Peyer's patch (tissue), 4 donors: ENCODE measurements around the gene DAB1.

Source experiments
- CTCF ChIP-seq, 6 experiments: fragments of 450-650 bp in 4 of 6; fragments of 200-600 bp in 2 of 6; sonication (generic) in 1 of 6; IDR thresholded peaks; one replicate each; pipeline ENCODE4 v1.5.1; 2017 to 2019; ENCODE audit warnings: antibody characterized with exemption in 6 of 6, mild to moderate bottlenecking in 3 of 6, moderate library complexity in 1 of 6
- POLR2A ChIP-seq, 2 donors: fragments of 450-650 bp; IDR thresholded peaks; one replicate each; pipeline ENCODE4 v1.5.1; 2017; ENCODE audit warnings: antibody characterized with exemption in 2 of 2, mild to moderate bottlenecking in 2 of 2, moderate library complexity in 2 of 2

DNA sequence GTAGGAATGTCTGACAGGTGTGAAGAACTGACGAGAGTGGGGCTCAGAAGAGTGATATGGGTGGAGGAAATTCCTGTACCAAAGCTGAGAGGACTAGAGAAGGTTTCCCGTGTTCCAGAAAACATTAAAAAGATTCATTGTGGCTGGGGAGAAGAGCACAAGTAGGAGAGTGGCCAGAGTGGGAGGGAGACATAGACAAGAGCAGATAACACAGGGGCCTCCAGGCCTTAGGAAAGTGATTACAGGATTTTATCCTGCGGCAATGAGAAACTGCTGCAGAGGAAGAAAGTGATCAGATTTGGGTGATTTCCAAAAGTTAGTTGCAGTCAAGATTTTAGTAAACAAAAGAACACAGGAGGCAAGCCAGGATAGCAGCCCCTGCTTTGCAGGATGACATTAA lies 465.9 kb downstream of the DAB1 start:
- no peak for TF ChIP-seq POLR2A (IDR thresholded peaks at IDR 0.05)
- no peak for TF ChIP-seq CTCF (IDR thresholded peaks at IDR 0.05)
